ENCODE data around the gene CDHR3.

CDHR3 gene

DNA sequence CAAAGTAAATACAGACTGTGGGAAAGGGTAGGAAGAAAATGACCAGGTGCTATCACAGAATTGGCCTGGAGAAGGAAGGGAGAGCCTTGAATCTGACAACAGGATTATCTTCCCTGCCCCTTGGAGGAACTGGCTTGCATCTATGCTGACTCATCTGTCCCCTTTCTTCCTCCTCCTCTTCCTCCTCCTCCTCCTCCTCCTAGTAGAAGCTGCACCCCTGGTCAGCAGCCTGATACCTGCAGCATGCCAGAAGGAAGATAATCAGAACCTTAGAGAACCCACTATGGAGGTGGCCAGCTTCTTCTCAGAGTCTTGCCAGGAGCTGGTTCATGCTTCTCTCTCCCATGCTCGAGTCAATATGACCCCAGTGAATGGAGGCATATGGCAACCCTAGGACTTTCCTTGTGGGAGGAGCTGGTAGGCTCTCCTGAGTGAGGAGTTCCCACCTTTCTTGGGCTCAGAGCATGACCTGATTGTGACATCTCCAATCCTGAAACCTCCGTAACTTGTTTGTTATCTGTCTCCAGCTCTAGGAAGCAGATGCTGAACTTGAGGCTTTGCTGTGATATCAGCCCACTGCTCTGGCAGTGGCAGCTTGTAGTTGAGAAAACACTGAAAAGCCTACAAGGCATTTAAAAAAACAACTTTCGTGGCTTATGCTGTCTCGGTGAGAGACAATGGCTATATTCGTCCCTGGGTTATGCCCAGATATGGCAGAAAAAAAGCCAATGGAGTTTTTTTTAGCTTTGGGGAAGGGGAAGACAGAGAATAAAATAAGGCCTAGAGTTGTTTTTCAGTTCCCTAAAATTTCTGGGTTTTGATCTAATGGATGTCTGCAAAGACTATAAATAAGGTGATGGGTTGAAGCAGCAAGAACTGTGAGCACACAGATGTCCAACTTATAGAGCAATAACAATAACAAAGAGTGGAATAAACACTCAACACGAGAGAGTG lies 60.6 kb downstream of the CDHR3 start:
- DNase-seq (ENCODE audit: low read depth) = no peak

DNA sequence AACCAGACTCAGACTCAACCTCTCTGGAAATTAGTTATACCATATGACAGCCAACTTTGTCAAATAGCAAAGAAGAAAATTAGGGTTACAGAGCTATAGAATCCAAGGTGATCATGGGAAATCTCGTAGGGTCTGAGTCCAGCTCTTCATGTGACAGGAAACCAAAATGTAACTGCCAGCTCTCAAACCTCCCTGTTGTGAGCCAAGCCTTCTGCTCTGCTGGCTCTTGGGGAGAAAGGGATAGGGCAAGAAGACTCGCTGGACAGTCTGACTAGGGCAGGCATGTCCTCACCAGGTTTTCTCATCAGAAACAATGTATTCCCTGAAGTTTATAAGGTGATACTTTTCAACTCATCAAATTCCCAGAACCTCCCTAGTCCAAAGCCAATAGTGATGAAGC lies 63.0 kb downstream of the CDHR3 start:
- DNase-seq (ENCODE audit: low read depth) = no peak

DNA sequence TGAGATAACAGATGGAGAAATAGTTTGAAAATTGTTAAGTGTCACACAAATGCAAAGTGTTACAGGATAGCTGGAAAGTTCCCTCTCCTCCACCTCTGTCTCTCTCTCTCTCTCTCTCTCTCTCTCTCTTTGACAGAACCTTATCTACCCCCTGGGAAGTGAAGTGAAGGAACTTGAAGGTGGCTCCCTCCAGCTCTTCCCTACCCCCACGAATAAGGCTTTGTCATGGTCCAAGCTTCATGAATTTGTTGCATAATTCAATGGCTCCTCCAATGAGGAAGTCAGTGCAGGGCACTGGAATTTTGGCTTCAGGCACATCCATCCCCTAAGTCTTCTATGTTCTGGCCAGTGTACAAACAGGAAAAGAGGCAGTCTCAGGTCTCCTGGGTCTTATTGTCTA lies 66.4 kb downstream of the CDHR3 start:
- no peak for DNase-seq (ENCODE audit: low read depth)

DNA sequence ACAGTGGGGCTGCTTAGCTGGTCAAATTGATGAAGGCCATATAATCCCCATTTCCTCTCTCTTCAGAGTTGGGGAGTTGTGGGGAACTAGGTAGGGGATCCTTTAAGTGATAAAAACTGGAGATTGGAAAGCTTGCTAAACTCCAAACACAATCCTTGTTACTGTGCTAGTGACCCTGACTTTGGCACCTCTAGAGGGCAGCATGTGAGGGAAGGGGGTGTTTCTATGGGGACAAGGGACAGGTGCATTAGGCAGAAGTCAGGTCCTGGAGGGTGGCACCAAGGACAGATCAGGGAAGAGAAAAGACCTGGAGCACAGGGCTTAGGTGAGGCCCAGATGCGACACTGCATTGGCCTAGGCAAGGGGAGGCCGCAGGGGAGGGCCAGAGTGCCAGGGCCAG lies 66.9 kb downstream of the CDHR3 start:
- no peak for DNase-seq (ENCODE audit: low read depth)

GRCh38 chr7:106031300-106032035 lies 68.4 kb downstream of the CDHR3 start:
- no peak for DNase-seq (ENCODE audit: low read depth)

DNA sequence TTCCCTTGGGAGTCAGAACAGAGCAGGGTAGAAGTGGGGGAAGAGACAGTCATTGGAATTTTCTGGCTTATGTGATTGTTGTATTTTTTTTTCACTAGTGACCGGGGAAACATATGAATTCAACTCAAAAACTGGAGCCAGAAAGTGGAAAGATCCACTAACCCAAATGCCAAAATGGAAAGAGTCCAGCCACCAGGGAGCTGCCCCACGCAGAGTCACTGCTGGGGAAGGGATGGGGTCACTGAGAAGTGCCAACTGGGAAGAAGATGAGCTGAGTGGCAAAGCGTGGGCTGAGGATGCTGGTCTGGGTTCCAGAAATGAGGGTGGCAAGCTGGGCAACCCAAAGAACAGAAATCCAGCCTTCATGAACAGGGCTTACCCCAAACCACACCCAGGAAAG lies 69.2 kb downstream of the CDHR3 start:
- DNase-seq (ENCODE audit: low read depth) = no peak

DNA sequence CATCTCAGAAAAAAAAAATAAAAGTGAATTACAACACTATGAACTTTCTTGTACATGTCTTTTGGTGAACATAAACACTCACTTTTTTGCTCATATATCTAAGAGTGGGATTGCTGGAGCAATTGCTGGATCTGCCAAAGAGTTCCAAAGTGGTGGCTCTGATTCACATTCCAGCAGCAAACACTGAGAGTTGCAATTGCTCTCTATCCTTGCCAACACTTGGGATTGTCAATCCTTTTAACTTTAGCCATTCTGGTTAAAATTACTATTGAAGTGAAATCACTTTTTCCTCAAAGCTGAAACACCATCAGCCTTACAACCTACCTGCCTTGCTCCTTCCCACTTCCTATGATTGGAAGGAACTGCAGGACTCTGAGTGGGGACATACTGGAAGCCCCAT lies 70.7 kb downstream of the CDHR3 start:
- no peak for DNase-seq (ENCODE audit: low read depth)

DNA sequence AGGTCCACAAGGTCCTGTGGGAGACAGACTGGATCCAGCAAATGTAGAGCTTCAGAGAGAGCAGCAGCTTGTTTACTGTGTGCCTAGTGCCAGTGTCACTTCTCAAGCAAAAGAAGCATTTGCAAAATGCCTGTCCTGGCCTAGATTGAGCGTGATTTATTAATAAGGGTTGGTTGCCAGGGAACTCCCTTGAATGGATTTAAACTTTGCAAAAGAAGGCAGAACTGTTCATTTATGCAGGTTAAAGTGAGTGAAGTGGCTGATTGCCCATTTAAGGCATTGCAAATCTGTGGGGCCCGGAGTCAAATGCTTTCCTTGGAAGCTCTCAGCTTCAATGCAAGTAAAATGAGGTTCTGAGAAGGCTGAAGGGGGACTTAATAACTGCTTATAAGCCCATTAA lies 71.3 kb downstream of the CDHR3 start:
- no peak for DNase-seq (ENCODE audit: low read depth)

DNA sequence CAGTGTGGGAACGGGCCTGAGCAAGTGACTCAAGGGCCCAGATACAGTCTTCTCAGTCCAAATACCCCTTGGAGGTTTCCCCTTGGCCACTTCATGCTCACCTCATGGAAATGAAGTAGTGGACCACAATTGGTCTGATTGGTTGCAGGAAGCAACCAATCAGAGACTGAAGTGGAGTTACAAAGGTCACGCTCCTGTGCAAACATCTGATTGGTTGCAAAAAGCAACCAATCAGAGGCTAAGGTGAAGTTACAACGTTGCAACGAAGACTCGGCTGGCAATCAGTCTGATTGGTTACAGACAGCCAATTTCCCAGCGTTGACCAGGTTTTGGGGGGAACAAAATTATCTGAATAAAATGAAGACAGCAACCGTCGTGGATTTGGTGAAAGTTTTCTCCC lies 72.5 kb downstream of the CDHR3 start:
- DNase-seq (ENCODE audit: low read depth) = no peak

DNA sequence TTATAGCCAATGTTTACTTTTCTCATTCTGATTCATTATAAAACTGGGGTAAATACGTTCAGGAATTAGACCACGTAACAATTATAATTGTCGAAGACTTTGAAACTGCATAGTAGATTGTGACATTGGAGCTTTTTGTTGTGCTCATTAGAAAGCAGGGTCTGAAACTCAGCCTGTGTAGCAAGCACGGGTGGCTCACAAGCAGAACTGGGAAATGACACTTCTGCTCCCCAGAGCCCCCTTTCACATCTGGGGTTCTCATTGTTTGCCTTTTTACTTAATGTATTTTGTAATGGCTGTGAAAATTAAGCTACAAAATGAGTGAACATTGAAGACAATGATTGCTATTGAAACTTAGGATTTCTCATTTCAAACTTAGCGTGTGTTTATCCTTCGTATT lies 72.9 kb downstream of the CDHR3 start:
- DNase-seq (ENCODE audit: low read depth) = no peak

DNA sequence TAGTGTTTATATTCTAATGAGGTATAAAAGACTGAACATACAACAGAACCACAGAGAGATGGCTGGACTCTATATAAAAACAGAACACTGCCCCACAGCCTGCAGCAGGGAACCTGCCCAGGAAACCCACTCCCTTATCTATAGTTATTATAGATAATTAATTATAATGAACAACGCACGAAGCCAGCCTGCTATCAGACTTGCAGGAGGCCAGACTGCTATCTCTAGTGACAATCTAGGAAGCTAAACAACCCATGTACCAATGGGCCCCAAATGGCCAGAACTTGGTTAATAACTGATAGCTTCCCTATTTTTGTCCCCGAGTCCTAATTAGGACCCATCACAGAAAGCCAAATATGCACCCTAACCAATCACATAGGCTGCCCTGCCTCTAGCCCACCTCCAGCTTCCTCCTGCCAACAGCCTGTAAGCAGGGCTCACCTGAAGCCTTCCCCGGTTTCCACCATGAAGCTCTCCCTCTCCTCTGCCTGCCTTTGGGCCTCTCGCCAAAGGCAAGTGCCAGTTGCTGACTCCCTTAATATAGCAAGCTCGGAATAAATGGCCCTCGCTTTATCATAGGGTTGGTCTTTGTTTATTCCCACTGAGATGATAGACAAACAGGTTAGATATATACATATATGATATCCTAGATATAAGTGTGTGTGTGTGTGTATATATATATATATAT lies 74.6 kb downstream of the CDHR3 start:
- no peak for DNase-seq (ENCODE audit: low read depth)

- DNase-seq (ENCODE audit: low read depth) = no peak
These were observed 75.2 kb downstream of the CDHR3 start for GRCh38 chr7:106038289-106038688.

GRCh38 chr7:106038916-106039315 lies 75.9 kb downstream of the CDHR3 start:
- no peak for DNase-seq (ENCODE audit: low read depth)

DNA sequence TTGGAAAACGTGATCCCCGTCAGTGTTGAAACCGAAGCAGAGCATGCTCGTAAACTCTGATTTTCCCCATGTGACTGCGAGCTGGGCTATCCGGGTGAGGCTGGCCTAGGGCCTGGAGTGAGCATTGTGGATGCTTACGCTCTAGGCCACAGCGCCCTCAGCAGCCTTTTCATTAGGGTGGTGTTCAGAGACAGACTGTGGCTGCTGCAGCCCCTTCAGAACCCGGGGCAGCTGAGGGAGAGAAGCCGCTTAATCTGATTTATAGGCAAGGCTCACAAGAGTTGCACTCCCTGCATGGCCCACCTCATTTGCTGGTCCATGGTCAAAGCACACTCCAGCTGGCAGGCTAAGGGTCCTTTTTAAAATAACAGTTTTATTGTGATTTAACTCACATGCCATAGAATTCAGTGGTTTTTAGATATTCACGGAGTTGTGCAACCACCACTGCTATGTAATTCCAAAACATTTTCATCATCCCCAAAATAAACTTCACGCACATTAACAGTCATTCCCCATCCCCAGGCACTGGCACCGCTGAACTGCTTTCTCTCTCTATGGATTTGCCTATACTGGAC lies 76.5 kb downstream of the CDHR3 start:
- no peak for DNase-seq (ENCODE audit: low read depth)

- no peak for DNase-seq (ENCODE audit: low read depth)
These were observed 78.2 kb downstream of the CDHR3 start for GRCh38 chr7:106041140-106041717.

GRCh38 chr7:106042196-106042611 lies 79.1 kb downstream of the CDHR3 start:
- DNase-seq (ENCODE audit: low read depth) = no peak

GRCh38 chr7:106045139-106045538 lies 82.1 kb downstream of the CDHR3 start:
- DNase-seq (ENCODE audit: low read depth) = no peak

- DNase-seq (ENCODE audit: low read depth) = no peak
These were observed 82.5 kb downstream of the CDHR3 start for GRCh38 chr7:106045586-106045985.

GRCh38 chr7:106047184-106047583 lies 84.1 kb downstream of the CDHR3 start:
- no peak for DNase-seq (ENCODE audit: low read depth)

DNA sequence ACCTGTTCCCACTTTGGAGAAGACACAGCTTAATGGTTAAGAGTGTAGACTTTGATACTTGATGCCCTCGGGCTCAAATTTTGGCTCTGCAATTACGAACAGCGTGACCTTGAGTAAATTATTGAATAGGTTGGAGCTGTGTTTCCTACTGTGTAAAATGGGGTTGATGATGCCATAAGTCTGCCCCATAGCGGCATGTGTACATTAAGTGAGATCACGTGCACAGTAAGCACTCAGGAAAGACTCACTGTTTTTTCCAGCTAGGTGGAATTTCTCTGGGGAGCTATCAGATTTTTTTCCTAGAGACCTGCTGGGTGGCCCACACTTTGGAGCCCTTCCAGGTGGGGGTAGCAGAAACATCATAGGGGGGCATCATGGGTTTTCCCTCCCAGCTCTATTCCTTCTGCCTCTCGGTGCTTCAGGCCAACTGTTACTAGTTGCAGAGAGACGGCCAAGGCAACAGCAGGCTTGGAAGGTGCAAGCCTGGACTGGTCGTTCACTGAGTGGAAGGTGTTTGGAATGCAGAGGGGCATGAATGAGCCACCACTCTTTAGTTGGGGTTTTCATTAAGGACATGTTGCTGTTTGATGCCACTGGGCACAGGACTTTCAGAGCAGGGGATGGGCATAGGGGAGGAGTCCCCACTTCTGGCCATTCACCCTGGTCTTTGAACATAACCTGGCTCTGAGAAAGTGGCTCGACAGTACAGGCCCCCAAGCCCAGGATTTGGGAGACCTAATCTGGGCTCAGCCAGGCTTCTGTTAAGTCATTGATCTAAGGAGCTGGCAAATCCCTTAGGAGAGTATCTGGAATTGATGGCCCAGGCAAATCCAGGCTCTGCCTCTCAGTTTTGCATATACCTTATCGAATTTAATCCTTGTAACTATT lies 85.0 kb downstream of the CDHR3 start:
- no peak for DNase-seq (ENCODE audit: low read depth)

DNA sequence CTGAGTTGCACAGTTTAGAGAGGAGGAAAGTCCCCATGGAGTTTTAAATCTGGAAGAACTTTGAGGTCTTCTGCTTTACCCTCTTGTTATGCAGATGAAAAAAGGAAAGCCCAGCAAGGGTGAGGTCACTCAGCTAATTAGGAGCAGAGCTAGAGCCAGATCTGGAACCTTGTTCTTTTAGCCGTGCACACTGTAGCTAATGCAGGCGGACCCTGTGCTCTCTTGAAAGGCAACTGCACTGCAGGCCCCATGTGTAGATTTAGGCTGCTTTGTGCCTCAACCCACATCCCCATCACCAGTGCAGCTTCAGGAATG lies 85.6 kb downstream of the CDHR3 start:
- DNase-seq (ENCODE audit: low read depth) = no peak

All from T-helper 22 cell (primary cell).